ENCODE data around the gene FRMD4A.

FRMD4A gene

DNA sequence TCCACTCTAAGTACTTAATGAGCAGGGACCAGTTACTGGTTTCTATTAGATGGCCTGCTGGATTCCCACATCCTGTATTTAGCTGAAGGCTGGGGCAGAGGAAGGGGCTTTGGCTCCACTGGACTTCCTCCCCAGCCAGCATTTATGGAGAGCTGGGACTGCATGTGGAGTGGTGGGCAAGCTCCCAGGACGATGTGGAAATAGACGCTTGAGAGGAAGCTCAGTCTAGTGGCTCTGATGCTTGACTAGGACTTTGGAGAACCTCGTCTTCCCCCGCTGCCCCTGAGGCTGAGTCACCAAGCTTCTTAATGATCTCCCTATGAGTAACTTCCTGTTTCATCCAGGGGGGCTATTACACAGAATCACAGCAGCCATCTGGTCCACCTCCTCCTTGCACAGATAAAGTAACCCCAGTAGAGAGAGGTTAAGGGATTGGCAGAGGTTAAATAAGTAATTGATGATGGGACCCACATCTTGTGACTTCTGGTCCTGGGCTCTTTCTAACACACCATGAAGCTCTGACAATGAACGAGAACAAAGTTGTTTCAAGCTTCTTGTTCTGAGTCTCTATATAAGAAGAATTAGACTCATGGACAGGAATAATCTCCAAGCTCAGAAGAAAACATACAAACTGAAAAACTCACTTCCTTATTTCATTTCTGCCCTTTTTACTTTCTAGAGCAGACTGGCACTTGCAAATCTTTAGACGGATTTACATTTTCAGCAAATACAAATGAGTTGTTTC, 617.7 kb downstream of the FRMD4A start:
- Histone ChIP-seq H2AK5ac (ENCODE audit: low read depth, low read length) (no peak overlapping the region), H3K18ac (ENCODE audit: low read length) (no peak overlapping the region), H3K4ac (ENCODE audit: low read length) (no peak overlapping the region), H3K27me3 (ENCODE audit: control insufficient read depth in 3 of 3, insufficient read depth in 3 of 3, low read depth in 1 of 3, low read length in 3 of 3) (no peaks in the 10 kb centered on the region), H3K27ac (replicated peaks; ENCODE audit: low read length) (no peak overlapping the region), H3K14ac (ENCODE audit: low read length) (no peak overlapping the region), H3K36me3 (replicated peaks in 1 of 2; ENCODE audit: control insufficient read depth in 2 of 2, insufficient read depth in 2 of 2, low read length in 2 of 2) (peaks cover 0 to 42% of the 10 kb centered on the region in 2 donors), H3K4me1 (ENCODE audit: control insufficient read depth in 2 of 2, insufficient read depth in 1 of 2, low read depth in 1 of 2, low read length in 2 of 2) (peaks cover 13 to 27% of the 10 kb centered on the region in 2 donors), H3K4me2 (ENCODE audit: insufficient read depth, low read length, poor library complexity, severe bottlenecking) (no peak overlapping the region), H2BK12ac (ENCODE audit: low read length) (no peak overlapping the region), H4K91ac (ENCODE audit: low read depth, low read length, poor library complexity) (no peak overlapping the region), H2BK5ac (ENCODE audit: low read length) (no peak overlapping the region), H3K9me3 (replicated peaks in 1 of 2; ENCODE audit: control insufficient read depth in 2 of 2, insufficient read depth in 1 of 2, low read depth in 1 of 2, low read length in 2 of 2) (no peaks in the 10 kb centered on the region), H3K23ac (ENCODE audit: low read depth, low read length, poor library complexity) (no peak overlapping the region), H3K9ac (ENCODE audit: low read depth, low read length, poor library complexity) (no peak overlapping the region), H4K8ac (ENCODE audit: low read depth, low read length) (no peak overlapping the region), H2BK120ac (ENCODE audit: low read depth, low read length) (no peak overlapping the region), H2BK15ac (ENCODE audit: low read length) (no peak overlapping the region), H3K79me1 (ENCODE audit: low read depth, low read length) (no peaks in the 10 kb centered on the region), H2AFZ (ENCODE audit: low read length) (no peak overlapping the region), H3K4me3 (ENCODE audit: low read length in 2 of 2) (no peak overlapping the region)
- no CpG with 5 or more reads among the region's 6 CpGs for WGBS, 2 donors (ENCODE audit: extremely low coverage in 2 of 2, insufficient read length in 2 of 2, insufficient replicate concordance in 1 of 2)
- no peak for DNase-seq (ENCODE audit: low spot score)

DNA sequence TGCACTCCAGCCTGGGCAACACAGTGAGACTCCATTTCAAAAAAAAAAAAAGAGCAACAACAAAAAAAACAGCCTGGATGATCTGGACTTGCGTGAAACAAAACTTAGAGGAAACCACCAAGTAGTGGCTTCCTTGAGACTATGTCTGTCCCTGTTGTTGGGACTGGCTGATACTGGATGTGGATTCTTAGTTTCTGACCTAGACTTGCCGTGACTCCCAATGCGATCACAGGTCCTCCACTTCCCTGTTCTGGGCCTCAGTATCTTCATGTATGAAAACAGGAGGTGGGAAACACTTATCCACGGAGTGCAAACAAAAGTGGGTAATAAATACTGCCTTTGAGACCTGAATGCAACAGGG, 618.3 kb downstream of the FRMD4A start:
- no peak overlapping the region for H2BK5ac ChIP-seq (ENCODE audit: low read length)

DNA sequence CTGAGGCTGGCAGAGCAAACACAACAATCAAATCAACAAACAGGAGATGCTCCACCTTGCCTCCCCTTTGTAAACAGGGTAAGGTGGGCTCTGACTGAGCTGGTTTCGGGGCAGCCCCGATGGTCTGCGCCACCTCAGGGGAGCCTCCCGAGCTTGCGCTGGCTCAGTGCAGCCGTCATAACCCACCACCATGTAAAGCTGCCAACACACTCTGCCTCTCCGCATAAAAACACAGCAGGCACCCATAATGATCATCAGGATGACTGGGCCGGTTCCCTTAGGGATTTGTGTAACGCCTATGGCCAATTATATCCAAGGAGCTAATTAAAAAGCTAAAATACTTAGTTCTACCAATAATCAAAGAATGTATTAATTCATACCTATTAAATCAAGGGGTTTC, 619.4 kb downstream of the FRMD4A start:
- Histone ChIP-seq H3K9me3 (replicated peaks in 1 of 2; ENCODE audit: control insufficient read depth in 2 of 2, insufficient read depth in 1 of 2, low read depth in 1 of 2, low read length in 2 of 2) (no peaks in the 10 kb centered on the region), H2BK15ac (ENCODE audit: low read length) (no peak overlapping the region), H3K4me3 (ENCODE audit: low read length in 2 of 2) (no peak overlapping the region), H3K14ac (ENCODE audit: low read length) (no peak overlapping the region), H4K8ac (ENCODE audit: low read depth, low read length) (no peak overlapping the region), H3K27ac (replicated peaks; ENCODE audit: low read length) (no peak overlapping the region), H3K23ac (ENCODE audit: low read depth, low read length, poor library complexity) (no peak overlapping the region), H3K36me3 (replicated peaks in 1 of 2; ENCODE audit: control insufficient read depth in 2 of 2, insufficient read depth in 2 of 2, low read length in 2 of 2) (peaks cover 0 to 35% of the 10 kb centered on the region in 2 donors), H2AFZ (ENCODE audit: low read length) (no peak overlapping the region), H3K4ac (ENCODE audit: low read length) (no peak overlapping the region), H3K4me2 (ENCODE audit: insufficient read depth, low read length, poor library complexity, severe bottlenecking) (no peak overlapping the region), H2BK12ac (ENCODE audit: low read length) (no peak overlapping the region), H3K27me3 (ENCODE audit: control insufficient read depth in 3 of 3, insufficient read depth in 3 of 3, low read depth in 1 of 3, low read length in 3 of 3) (no peaks in the 10 kb centered on the region), H3K18ac (ENCODE audit: low read length) (peak overlapping the region; percentile 32), H3K4me1 (ENCODE audit: control insufficient read depth in 2 of 2, insufficient read depth in 1 of 2, low read depth in 1 of 2, low read length in 2 of 2) (peaks cover 22 to 41% of the 10 kb centered on the region in 2 donors), H3K9ac (ENCODE audit: low read depth, low read length, poor library complexity) (no peak overlapping the region), H3K79me1 (ENCODE audit: low read depth, low read length) (no peaks in the 10 kb centered on the region), H2BK120ac (ENCODE audit: low read depth, low read length) (no peak overlapping the region), H2BK5ac (ENCODE audit: low read length) (no peak overlapping the region), H2AK5ac (ENCODE audit: low read depth, low read length) (no peak overlapping the region), H4K91ac (ENCODE audit: low read depth, low read length, poor library complexity) (no peak overlapping the region)
- no CpG with 5 or more reads among the region's 9 CpGs for WGBS, 2 donors (ENCODE audit: extremely low coverage in 2 of 2, insufficient read length in 2 of 2, insufficient replicate concordance in 1 of 2)
- DNase-seq (ENCODE audit: low spot score) = no peak

More for the DNA sequence above, 618.3 kb downstream of the FRMD4A start:
- H3K4ac ChIP-seq (ENCODE audit: low read length) = no peak overlapping the region
- no peak overlapping the region for H3K27ac ChIP-seq (replicated peaks; ENCODE audit: low read length)
- no peak overlapping the region for H3K18ac ChIP-seq (ENCODE audit: low read length)
- no peaks in the 10 kb centered on the region for H3K79me1 ChIP-seq (ENCODE audit: low read depth, low read length)
- no peak overlapping the region for H3K9ac ChIP-seq (ENCODE audit: low read depth, low read length, poor library complexity)
- H2AFZ ChIP-seq (ENCODE audit: low read length) = no peak overlapping the region
- H3K4me2 ChIP-seq (ENCODE audit: insufficient read depth, low read length, poor library complexity, severe bottlenecking) = no peak overlapping the region
- DNase-seq (ENCODE audit: low spot score) = no peak
- H2BK120ac ChIP-seq (ENCODE audit: low read depth, low read length) = no peak overlapping the region
- H2BK15ac ChIP-seq (ENCODE audit: low read length) = no peak overlapping the region
- H3K14ac ChIP-seq (ENCODE audit: low read length) = no peak overlapping the region
- H2AK5ac ChIP-seq (ENCODE audit: low read depth, low read length) = no peak overlapping the region
- peaks cover 15 to 31% of the 10 kb centered on the region in 2 donors for H3K4me1 ChIP-seq (ENCODE audit: control insufficient read depth in 2 of 2, insufficient read depth in 1 of 2, low read depth in 1 of 2, low read length in 2 of 2)
- no peak overlapping the region for H2BK12ac ChIP-seq (ENCODE audit: low read length)
- no peak overlapping the region for H4K91ac ChIP-seq (ENCODE audit: low read depth, low read length, poor library complexity)
- no peak overlapping the region for H3K4me3 ChIP-seq (ENCODE audit: low read length in 2 of 2)
- no CpG with 5 or more reads among the region's 4 CpGs for WGBS, 2 donors (ENCODE audit: extremely low coverage in 2 of 2, insufficient read length in 2 of 2, insufficient replicate concordance in 1 of 2)
- no peak overlapping the region for H4K8ac ChIP-seq (ENCODE audit: low read depth, low read length)
- peaks cover 0 to 37% of the 10 kb centered on the region in 2 donors for H3K36me3 ChIP-seq (replicated peaks in 1 of 2; ENCODE audit: control insufficient read depth in 2 of 2, insufficient read depth in 2 of 2, low read length in 2 of 2)
- H3K9me3 ChIP-seq (replicated peaks in 1 of 2; ENCODE audit: control insufficient read depth in 2 of 2, insufficient read depth in 1 of 2, low read depth in 1 of 2, low read length in 2 of 2) = no peaks in the 10 kb centered on the region
- H3K27me3 ChIP-seq (ENCODE audit: control insufficient read depth in 3 of 3, insufficient read depth in 3 of 3, low read depth in 1 of 3, low read length in 3 of 3) = no peaks in the 10 kb centered on the region
- H3K23ac ChIP-seq (ENCODE audit: low read depth, low read length, poor library complexity) = no peak overlapping the region

DNA sequence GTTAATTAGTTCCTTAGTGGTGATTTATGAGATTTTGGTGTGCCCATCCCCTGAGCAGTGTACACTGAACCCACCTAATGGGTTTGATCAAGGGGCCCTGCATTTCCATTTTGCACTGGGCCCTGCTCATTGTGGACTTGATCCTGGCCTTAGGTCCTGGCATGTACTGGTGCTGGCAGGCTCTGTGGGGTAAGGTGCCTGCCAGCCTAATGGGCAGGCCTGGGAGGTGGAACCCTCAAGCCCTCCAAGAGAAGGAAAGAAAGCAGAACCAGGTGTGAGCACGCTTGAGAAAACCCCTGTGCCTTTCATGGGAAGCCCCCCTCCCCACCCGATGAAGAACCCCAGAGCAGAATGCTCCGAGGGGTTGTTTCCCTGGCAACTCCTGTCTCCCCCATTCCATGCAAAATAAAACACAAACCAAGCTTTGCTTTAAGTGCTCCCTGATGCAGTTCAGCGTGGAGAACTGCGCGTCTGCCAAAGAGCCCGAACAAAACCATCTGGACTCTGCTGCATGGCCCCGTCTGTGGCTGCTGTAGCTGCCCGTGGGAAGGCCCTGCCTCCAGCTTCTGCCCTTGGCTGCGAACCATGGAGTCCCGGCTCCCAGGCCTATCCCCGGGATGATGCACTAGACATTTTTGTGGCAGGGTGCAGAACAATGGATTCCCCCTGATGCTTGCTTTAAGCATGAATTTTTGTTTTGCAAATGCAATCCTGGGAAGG, 620.6 kb downstream of the FRMD4A start:
- WGBS, 2 donors (ENCODE audit: extremely low coverage in 2 of 2, insufficient read length in 2 of 2, insufficient replicate concordance in 1 of 2) = no CpG with 5 or more reads among the region's 12 CpGs
- Histone ChIP-seq H3K14ac (ENCODE audit: low read length) (no peak overlapping the region), H2BK15ac (ENCODE audit: low read length) (no peak overlapping the region), H2BK120ac (ENCODE audit: low read depth, low read length) (no peak overlapping the region), H3K4me3 (ENCODE audit: low read length in 2 of 2) (no peak overlapping the region), H3K9ac (ENCODE audit: low read depth, low read length, poor library complexity) (no peak overlapping the region), H3K4me1 (ENCODE audit: control insufficient read depth in 2 of 2, insufficient read depth in 1 of 2, low read depth in 1 of 2, low read length in 2 of 2) (peaks cover 26 to 41% of the 10 kb centered on the region in 2 donors), H3K23ac (ENCODE audit: low read depth, low read length, poor library complexity) (no peak overlapping the region), H3K4me2 (ENCODE audit: insufficient read depth, low read length, poor library complexity, severe bottlenecking) (no peak overlapping the region), H3K9me3 (replicated peaks in 1 of 2; ENCODE audit: control insufficient read depth in 2 of 2, insufficient read depth in 1 of 2, low read depth in 1 of 2, low read length in 2 of 2) (no peaks in the 10 kb centered on the region), H2AK5ac (ENCODE audit: low read depth, low read length) (no peak overlapping the region), H3K27ac (replicated peaks; ENCODE audit: low read length) (no peak overlapping the region), H3K4ac (ENCODE audit: low read length) (no peak overlapping the region), H2BK12ac (ENCODE audit: low read length) (no peak overlapping the region), H4K91ac (ENCODE audit: low read depth, low read length, poor library complexity) (no peak overlapping the region), H3K79me1 (ENCODE audit: low read depth, low read length) (no peaks in the 10 kb centered on the region), H2BK5ac (ENCODE audit: low read length) (no peak overlapping the region), H4K8ac (ENCODE audit: low read depth, low read length) (no peak overlapping the region), H3K27me3 (ENCODE audit: control insufficient read depth in 3 of 3, insufficient read depth in 3 of 3, low read depth in 1 of 3, low read length in 3 of 3) (no peaks in the 10 kb centered on the region), H3K18ac (ENCODE audit: low read length) (peak overlapping the region; percentile 63), H2AFZ (ENCODE audit: low read length) (no peak overlapping the region), H3K36me3 (replicated peaks in 1 of 2; ENCODE audit: control insufficient read depth in 2 of 2, insufficient read depth in 2 of 2, low read length in 2 of 2) (peaks cover 0 to 34% of the 10 kb centered on the region in 2 donors)
- DNase-seq (ENCODE audit: low spot score) = no peak

Measured in neuronal stem cell (in vitro differentiated cells).